Activated CD4-positive, CD25-positive, alpha-beta regulatory T cell (primary cell): Measurements from ENCODE around the gene PTPRD.
"Not testable (repeated sequence)": the region's sequence is repeated elsewhere in the genome, so short reads cannot be mapped to it uniquely, and the experiment has no call there.

Experiments
- DNase-seq, 4 experiments: peaks; one replicate each; lab custom pipeline; 2025; lab: John Stamatoyannopoulos, UW

PTPRD gene

DNA sequence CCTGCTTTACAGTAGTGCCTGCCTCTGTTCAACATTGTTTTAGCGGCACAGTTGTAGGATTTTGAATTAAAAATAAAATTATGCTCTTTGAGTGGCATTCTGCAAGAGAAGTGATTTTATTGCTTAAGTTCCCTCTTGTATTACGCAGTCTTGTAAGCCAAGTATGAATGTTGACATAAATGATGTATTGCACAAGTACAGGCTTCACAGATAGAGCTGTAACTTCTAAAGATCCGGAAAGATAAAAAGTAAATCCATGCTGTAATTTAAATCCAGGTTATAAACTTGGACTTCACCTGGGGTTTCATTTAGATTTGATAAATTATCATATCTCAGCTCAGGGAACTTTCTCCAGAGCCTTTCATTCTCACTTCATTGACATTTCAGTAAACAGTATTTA lies 1114.7 kb downstream of the PTPRD start:
- DNase-seq, result no peak

DNA sequence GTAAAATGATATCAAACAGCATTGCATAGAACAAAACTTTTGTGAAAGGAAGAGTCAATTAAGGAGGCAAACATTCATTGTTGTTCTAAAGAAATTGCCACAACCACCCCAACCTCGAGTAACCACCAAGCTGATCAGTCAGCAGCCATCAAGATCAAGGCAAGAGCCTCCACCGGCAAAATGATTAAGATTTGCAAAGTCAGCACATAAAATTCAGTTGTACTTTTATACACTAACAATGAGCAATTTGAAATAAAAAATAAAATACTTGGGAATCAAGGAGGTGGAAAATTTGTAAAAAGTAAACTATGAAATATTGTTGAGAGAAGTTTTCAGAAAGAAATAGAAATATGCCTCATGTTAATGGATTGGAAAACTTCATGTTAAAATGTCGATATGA lies 1118.5 kb downstream of the PTPRD start:
- DNase-seq, result no peak

DNA sequence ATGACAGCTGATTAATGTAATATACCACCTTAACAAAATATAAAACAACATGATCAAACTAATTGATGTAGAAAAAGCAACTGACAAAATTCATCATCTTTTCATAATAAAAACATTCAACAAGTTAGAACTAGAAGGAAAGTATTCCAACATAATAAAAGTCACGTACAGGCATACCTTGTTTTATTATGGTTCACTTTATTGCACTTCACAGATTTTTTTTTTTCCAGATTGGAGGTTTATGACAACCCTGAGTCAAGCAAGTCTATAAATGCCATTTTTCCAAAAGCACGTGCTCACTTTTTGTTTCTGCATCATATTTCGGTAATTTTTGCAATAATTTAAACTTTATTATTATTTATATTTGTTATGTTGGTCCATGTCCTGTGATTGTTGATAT lies 1120.3 kb downstream of the PTPRD start:
- no peak for DNase-seq

DNA sequence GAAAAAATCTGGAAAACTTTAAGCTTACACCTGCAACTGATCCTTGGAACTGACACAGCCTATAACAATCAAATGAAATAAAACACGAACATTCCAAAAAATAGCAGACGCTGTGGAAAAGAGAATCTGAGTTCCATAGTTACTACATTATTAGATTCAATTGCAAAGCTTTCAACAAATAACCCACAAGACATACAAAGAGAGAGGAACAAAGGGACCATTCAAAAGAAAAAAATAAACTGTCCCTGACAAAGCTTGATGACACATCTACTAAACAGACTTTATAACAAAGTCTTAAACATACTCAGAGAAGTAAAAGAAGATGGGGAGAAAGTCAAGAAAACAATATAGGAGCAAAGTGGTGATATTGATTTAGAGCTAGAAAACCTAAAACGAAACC lies 1123.6 kb downstream of the PTPRD start:
- no peak for DNase-seq

DNA sequence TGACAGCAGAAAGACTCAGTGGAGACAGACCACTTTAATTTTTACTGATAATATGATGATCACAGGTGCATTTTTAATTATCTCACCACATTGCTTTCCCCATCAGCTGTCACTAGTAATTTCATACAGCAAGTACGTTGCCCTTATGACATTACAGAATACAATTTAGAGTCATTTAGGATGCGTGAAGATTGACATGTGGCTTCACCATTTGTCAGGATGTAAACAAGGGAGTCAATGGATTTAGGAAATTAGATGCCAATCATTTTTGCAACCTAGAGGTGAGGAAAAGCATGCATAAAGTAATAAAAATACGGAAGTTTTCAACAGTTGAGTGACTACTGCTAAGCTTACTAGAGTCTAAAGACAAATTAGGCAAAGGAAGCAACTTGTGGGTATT lies 1129.6 kb downstream of the PTPRD start:
- no peak for DNase-seq

DNA sequence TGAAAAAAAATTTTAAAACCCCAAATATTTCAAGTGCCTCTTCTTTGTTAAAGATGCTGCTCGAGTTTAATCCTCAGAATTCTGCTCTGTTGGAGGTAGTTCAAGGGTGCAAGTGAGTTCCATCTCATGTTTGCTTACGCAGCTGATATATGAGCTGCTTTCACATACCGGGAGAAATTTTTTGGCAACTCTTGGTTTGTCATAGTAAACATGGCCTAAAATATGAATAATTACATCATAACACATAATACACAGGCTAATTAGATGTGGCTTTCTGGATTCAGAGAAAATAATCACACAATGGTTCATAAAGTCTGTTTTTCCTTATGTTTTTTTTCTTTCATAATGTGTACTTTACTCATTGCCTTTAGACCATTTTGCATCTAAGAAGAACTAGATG lies 1134.1 kb downstream of the PTPRD start:
- DNase-seq, result no peak

DNA sequence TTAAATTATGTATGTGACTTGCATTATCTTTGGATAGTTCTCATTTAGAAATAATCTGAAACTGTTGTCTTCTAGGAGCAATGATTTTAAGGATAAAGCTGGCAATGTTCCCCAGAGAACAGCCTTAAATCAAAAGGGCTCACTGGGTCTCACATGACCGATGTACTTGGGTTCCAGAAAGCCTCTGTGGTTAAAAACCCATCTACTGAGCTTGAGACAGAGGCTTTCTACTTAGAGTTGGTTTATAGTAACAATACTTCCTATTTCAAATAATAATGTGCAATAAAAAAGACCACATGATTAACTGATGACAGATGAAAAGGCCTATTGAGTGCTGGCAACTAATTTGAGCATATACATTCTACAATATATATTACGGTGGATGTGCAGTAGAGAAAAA lies 1143.5 kb downstream of the PTPRD start:
- DNase-seq, result no peak

DNA sequence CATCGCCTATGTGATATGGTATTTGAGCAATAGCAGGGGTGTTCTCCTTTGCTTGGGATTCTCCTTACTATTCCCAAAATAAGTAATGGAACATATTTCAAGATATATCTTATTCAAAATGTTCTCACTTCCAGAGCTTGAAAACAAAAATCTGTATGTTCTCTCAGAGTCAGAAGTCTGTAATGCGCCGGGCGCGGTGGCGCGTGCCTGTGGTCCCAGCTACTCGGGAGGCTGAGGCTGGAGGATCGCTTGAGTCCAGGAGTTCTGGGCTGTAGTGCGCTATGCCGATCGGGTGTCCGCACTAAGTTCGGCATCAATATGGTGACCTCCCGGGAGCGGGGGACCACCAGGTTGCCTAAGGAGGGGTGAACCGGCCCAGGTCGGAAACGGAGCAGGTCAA lies 1170.9 kb downstream of the PTPRD start:
- DNase-seq, result not testable (repeated sequence)

DNA sequence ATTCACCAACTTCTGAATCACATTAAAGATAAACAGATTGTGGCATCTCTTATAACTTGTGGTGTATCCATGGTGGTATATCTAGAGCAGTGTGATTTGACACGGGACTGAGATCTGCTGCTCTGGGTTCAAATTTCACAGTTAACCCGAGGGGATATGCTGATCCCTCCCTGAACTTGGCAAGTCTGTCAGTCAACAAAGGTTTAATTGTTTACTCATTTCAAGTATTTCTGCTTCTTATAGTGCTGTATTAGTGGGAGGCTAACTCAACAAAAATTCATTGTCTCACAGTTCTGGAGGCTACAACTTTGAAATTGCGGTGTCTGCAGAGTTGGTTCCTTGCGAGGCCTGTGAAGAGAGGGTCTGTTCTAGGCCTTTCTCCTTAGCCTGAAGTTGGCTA lies 1175.2 kb downstream of the PTPRD start:
- no peak for DNase-seq

DNA sequence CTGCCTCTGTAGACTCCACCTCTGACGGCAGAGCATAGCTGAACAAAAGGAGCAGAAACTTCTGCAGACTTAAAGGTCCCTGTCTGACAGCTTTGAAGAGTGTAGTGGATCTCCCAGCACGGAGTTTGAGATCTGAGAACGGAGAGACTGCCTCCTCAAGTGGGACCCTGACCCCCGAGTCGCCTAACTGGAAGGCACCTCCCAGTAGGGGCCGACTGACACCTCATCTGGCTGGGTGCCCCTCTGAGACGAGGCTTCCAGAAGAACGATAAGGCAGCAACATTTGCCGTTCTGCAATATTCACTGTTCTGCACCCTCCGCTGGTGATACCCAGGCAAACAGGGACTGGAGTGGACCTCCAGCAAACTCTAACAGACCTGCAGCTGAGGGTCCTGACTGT lies 1186.3 kb downstream of the PTPRD start:
- not testable (repeated sequence) for DNase-seq

DNA sequence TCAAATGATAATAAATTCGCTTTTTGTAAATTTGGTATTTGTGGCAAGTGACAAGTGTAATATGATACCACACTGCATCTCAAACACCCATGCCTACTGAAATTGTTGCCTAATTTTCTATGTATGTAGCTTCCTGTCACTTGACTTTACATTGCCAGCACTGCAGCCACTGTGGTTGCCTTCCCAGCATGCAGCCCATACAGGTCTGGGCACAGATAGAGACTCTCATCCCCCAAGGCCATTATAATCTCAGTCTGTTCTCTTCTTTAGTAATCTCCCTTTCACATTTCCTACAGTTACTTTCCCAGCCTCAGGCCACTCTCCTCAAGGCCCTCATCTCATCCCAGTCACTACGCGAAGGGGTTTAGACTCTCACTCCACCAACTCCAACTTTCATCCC lies 1200.6 kb downstream of the PTPRD start:
- no peak for DNase-seq

DNA sequence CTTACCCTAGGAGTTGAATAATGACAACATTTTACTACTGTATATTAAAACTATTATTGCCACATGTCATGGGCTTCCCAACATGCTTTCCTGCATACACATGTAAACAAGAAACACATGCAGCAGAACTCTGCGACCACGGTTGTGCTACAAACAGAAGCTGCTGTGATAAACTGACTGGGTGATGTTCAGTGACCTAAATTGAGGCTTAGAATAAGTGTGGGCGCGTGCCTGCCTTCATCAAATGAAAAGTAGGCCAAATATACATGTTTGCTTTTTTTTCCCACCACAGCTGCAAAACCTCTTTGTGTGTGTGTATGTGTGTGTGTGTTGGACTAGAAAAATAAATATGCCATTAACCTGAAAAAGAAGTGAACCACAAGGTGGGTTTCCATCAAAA lies 1202.1 kb downstream of the PTPRD start:
- DNase-seq, result no peak

DNA sequence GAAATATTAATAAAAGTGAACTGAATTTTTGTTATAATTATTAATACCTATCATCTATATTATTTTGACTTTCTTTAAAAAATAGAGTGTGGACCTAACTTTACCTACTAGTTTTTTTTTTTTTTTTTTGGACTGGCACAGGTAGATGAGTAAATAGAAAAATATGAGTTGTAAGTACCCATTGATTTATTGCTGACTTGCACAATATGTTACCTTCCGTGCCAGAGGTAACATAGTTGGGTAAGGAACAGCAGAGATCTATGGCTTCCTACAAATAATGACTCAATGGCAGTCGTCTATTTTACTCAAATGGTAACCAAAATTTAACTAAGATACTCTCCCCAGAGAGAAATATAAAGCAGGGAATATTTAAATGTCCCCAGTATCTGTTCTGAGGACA lies 1212.8 kb downstream of the PTPRD start:
- no peak for DNase-seq

DNA sequence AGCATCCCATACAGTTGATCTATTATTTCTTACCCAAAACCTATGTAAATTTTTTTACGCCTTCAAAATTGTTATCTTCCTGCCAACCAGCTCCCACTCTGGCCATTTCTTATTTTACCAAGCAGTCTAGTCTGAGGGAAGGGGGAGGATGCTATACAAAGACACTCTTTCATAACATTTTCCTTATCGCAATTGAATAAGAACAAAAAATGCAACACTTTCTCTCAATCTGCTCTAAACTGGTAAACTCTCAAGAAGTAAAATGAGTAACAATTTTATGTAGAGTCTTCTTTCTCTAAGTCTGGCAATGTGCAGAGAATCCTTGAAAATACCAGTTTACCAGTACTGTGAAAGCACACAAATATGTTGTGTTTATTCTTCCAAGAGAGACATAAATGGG lies 1216.3 kb downstream of the PTPRD start:
- no peak for DNase-seq

DNA sequence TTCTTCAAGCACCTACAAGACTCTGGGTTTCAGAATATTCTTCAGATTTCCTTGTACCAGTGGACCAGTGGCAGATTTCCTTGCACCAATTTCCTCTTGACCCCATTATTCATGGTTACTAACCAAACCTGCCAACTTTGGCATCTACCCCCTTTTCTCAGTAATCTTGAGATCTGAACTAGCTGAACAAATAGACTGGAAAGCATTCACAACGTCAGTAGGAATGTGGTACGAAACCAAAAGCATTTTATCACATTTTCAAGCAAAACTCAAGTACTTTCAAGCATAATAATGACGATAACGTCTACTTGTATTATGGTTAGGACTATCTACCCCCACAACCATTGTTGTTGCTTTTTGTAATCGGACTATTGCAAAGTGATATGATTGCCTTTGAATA lies 1217.3 kb downstream of the PTPRD start:
- DNase-seq, result no peak

DNA sequence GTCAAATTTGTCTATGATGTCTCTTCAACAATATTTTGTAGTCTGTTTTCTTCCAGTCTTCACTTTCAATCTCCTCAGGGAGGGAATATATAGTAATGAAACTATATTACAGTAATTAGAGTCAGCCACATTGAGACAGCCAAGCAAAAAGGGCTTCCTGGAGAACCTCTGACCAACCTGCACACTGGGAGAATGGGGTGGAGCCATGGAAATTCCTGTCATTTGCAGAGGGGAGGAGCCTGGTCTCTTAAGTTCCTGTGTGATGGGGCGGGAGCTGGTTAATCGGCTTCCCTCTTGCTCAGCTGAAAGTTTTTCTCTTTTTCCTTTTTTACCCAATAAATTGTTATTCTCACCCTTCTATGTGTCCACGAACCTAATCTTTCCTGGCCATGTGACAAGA lies 1220.0 kb downstream of the PTPRD start:
- no peak for DNase-seq

DNA sequence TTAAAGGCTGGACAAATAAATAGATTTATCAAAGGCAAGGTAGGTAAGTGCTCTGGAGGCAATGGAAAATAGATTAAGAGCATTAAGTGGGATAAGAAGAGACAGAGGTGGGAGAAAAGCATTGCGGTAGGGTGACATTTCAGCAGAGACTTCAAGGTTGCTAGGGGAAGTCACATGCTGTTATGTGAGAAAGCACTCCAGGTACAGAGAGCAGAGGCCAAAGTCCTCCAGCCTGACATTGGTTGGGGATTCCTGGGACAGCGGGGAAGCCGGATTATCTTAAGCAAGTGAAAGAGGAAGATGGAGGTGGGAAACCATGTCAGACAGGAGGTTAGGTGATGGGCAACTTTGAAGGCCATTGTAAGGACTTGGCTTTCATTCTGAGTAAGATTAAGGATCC lies 1222.9 kb downstream of the PTPRD start:
- DNase-seq, result no peak

DNA sequence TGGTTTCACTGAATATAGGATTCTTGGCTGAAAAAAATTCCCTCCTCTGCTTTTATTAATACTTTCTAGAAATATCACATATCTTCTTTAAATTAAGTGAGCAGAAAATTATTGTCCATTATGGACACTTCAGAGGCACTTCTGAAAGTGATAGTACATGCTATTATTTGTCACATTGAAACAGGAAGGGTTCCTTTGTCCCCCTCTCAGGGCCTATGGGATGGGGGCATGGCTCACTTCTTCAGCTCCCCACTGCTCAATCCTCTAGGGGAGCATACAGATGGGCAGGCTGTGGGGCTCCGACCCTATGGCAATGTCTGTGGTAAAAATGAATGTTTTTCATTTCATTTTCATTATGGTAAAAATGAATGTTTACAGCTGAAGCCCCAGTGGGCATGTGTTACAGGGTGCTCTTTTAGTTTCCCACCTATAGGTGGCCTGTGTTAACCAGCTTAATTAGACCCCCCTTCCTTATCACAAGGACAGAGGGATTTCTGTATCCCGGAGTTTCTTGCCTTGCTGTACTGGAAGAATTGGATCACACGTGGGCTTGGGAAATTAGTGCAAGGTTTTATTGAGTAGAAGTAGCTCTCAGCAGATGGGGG lies 1225.2 kb downstream of the PTPRD start:
- DNase-seq, result no peak

DNA sequence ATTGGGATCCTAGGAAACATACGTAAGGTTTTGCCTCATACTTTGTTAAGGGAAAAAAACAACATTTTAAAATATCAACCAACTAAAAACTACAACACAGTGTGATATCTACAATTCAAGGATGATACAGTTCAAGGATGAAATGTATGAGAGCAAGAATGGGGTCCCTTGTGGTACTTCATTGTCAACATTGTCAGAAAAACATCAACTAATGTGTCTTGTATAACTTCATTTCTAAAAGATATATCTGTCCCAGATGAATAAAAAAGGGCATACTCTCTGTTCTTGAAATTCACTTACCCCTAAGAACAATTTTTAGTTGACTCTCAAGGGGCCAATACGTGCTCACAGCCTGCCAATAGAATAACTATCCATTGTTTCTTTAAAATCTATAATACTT lies 1250.5 kb downstream of the PTPRD start:
- no peak for DNase-seq

DNA sequence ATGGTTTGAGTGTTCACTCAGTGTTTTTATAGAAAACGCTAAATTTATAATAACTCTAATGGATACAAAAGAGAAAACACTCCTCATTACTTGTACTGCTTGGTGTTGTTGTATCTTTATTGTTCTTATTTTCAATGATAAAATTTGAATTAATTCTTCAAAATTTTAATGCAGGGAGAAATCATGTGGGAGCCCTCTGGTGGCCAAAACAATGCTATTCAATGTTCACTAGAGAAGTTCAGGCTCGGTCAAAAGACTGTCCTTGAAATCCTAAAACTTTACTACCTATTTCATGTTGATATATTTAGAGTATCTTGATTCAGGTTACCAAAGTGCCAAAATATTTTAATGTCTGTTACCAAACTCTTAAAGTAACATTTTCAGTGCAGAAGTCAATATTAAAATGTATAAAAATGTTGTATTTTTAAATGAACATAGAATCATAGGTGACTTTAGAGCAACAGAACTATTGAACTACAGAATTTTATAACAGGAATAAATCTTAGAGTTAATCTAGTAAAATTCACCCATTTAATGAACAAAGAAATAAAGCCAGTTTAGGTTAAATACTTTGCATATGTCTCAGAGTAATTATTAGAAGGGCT lies 1259.8 kb downstream of the PTPRD start:
- DNase-seq, result no peak

DNA sequence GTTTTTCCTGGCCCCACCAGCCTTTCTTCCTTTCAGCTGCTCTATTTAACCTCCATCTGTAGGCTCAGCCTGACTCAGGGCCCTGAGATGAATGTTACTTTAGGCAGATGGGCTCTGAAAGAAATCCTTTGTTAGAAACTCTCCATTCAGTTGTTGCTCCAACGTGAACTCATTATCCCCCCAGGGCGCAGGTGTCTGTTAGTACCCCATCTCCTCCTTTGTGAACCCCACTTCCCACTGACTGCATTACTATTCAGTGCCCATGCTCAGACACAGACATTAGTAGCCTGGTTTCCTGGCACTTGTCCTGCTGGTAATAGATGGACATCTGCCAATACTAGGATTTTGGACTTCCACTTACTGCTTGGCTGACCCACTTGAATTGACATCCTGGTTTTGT lies 1271.6 kb downstream of the PTPRD start:
- DNase-seq, result no peak

DNA sequence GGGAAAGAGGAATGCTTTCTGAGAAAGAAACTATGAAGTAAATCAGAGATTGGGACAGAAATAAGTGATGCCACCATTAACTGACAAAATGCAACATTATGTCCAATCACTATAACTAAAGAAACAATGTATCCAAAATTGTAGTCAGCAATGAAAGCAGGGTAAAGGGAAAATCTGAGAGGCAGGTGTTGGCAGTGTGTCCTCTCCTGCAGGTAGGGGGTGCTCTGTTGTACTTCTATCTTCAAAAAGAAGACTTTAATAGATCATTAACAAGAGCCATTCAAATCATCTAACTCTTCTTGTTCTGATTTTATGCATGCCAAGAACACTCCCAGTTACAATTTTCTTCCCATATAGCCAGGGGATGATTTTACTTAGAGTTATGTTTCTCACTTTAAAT lies 1275.7 kb downstream of the PTPRD start:
- no peak for DNase-seq

DNA sequence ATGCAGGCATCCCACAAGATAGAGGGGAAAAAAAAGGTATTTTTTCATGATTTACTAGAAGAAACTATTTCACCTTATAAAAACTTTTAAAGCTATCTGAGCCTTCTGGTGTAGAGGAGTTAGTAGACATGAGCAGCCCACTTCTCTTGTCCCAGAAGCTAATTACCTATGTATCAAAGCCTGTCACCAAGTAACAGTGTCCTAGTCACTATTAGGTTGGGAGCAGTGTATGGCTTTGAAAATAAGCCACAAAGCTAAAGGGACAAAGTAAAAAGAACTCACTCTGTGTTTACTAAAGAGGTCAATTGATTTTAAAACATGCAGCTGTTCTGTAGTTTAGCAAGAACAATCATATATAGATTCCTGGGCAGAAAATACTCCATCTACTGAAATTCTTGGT lies 1286.1 kb downstream of the PTPRD start:
- DNase-seq, result no peak

DNA sequence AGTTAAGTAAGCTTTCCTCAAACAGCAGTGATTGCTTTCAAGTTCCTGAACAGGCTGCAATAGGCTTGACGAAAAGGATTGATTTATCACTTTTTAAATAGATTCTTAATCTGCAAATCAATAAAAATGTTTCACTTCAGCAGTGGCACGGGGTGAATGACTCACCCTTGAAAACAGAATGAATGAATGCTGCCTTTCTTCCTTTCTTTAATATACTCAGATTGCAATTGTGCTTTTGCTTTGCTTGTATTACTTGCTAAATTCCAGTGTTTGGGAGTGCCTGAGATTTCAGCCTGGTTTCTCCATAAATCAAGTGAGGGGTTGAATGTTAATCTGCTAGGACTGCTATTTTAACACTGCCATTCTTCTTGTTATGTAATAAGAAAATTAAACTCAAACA lies 1293.8 kb downstream of the PTPRD start:
- no peak for DNase-seq
